HG02884 (cell line): ENCODE data around the gene DLEU7.

Experiments used
- ATAC-seq: cut with Tn5 transposase; IDR thresholded peaks from one replicate; pipeline ENCODE4 v1.9.1; 2021; ENCODE audit warnings: mild to moderate bottlenecking, moderate library complexity; ENCODE audit not compliant: unreplicated experiment

The DLEU7 gene

GRCh38 chr13:50797091-50797490, 46.4 kb downstream of the DLEU7 start:
- no peak for ATAC-seq

GRCh38 chr13:50796463-50796862, 47.0 kb downstream of the DLEU7 start:
- ATAC-seq = no peak

DNA sequence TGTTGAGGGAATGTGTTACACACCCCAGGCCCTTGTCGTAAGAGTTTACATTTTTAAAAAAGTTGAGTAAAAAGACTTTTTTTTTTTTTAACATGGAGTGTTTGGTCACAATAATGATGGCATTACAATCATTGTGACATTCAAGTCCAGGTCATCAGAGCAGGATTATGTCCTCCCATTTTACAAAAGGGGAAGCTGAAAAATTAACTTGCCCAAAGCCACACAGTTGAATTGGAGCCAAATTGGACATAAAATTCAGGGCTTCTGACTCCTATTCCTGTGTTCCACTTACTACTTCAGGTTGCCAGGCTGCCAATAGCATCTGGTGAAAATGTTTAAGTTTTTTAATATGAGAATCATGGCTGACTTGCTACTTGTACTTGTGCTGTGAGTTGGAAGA, 49.3 kb downstream of the DLEU7 start:
- ATAC-seq = no peak

DNA sequence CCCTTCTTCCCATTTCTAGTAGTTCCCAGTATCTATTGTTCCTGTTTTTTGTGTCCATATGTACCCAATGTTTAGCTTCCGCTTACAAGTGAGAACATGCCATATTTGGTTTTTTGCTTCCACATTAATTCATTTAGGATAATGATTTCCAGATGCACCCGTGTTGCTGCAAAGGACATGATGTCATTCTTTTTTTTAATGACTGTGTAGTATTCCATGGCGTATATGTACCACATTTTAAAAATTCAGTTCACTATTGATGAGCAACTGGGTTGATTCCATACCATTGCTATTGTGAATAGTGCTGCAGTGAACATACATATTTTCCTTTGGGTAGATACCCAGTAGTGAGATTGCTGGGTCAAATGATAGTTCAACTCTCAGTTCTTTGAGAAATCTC, 50.5 kb downstream of the DLEU7 start:
- ATAC-seq = no peak

GRCh38 chr13:50788551-50789210, 54.8 kb downstream of the DLEU7 start:
- ATAC-seq = no peak

- no peak for ATAC-seq
These were observed 55.9 kb downstream of the DLEU7 start for GRCh38 chr13:50787316-50788195.

DNA sequence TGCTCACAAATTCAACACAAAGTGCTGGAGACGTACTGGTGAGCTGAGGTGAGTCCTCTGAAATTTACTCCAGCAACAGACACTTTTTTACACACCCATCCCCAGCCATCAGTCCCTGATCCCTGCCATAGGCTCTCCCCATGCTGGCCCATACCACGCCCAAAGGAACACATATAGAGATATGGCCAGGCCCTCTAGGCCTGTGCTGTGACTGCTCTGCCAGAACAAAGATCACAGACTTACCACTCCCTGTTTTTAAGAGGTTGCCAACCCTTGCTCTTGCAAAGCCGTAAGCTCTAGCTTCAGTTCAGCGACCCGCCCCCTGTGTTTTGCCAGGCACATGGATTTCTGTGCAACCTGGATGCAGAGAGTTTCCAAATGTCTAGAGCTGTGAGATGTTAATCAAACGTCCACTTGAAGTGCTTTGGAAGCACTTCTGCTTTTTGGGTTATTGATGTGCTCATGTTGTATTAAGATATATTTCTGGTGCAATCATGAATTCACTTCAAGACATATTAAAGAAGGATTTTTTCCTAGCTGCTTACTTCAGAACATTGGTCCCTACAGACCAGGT, 59.7 kb downstream of the DLEU7 start:
- ATAC-seq = no peak

DNA sequence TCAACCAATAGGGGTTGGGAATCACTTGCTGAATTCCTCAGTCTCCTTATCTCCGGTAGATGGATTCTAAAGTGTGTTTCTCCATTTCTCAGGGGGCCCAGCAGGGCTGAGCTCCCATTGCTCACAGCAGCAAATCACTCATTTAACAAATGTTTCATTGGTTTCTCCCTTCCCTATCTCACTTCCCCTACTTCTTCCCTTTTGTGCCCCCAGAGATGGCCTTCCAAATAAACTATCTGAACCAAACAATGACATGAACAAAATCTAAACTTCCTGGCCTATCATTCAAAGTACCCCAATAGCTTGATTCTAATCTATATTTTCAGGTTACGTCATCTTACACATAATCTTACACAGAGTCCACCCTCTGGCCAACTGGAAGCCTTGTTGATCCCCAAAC, 60.4 kb downstream of the DLEU7 start:
- no peak for ATAC-seq

DNA sequence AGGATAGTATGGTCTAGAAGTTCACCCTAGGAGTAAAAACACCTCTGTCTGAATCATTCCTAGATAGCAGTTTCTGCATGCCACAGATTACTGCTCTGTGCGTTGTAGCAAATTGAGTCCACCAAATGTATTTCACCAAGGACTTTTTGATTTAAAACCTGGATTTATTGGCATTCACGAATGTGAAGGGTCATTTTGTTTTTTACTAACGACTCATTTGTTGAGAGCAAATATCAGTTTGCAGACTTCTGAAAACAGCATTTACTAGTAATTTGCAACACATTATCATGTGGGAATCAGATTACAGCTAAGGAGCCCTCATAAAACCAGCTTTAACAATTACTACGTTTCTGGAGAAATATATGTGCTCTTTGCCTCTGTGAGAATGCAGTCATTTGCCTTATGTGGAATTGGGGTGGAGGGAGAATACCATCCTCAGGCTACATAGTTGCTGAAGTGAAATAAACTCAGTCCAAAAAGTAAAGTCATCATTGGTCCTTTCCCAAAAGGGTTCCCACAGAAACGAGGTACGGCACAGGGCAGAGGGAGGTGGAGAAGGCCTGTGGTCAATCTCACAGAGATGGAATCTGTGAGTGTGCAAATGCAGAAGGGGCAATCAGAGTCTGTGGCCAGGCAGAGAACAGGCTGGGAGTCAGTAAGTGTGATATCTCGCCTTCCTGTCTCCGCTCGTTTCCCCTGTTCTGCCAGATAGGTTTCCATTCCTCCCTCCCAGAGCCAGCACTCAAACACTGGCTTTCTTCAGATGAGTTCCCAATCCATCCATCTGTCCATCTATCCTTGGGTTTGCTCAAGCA, 63.1 kb downstream of the DLEU7 start:
- ATAC-seq = no peak

GRCh38 chr13:50779443-50780200, 63.9 kb downstream of the DLEU7 start:
- no peak for ATAC-seq
